Lower lobe of right lung (tissue), 2 donors: ENCODE measurements around the gene KRTAP19-3. TPM values are rescaled to one million over a fixed set of nuclear protein-coding genes. Genes with fewer than 3 reads are reported as not detected.

ENCODE experiments used
- ATAC-seq, 2 donors: fragments of 200-7000 bp; cut with Tn5 transposase; one replicate each; pipeline ENCODE4 v1.9.1; 2020 to 2022; ENCODE audit warnings: mild to moderate bottlenecking in 2 of 2, moderate library complexity in 2 of 2
- DNase-seq: peaks from one replicate; pipeline ENCODE4 v3.0.0-alpha.2; 2020
- H3K27ac ChIP-seq: fragments of 200-600 bp; one replicate; pipeline ENCODE4 v1.8.0; 2022
- H3K27me3 ChIP-seq: fragments of 200-600 bp; one replicate; pipeline ENCODE4 v1.8.0; 2022; ENCODE audit warnings: low read depth
- H3K36me3 ChIP-seq: fragments of 200-600 bp; one replicate; pipeline ENCODE4 v1.8.0; 2022; ENCODE audit warnings: mild to moderate bottlenecking
- H3K4me1 ChIP-seq: fragments of 200-600 bp; one replicate; pipeline ENCODE4 v1.8.0; 2022
- H3K4me3 ChIP-seq: fragments of 200-600 bp; one replicate; pipeline ENCODE4 v1.8.0; 2022; ENCODE audit warnings: mild to moderate bottlenecking
- H3K9me3 ChIP-seq: fragments of 200-600 bp; one replicate; pipeline ENCODE4 v1.8.0; 2022
- CTCF ChIP-seq: fragments of 200-600 bp; IDR thresholded peaks from one replicate; pipeline ENCODE4 v1.8.0; 2022; ENCODE audit warnings: antibody characterized with exemption, mild to moderate bottlenecking
- intact Hi-C: fragments of 100-400 bp; cut with DNase I; formaldehyde crosslinking; loops from one replicate; pipeline ENCODE4 v1.11.0; 2022
- total RNA-seq: library from RNA; stranded (reverse); fragmentation: NEBNext Ultra II Directional; extraction: Animal tissue kit (Norgen Biotek cat#: 25700); gene quantifications from one replicate; pipeline ENCODE4 v1.2.1, GENCODE V29; 2021
- donor health status: DM: no; HTN: yes; CAD: no; lungs with severe emphysema.

The KRTAP19-3 gene
- total RNA-seq, 1 donor from 2014 or later, result not detected

GRCh38 chr21:30447056-30447455, 44.8 kb downstream of the KRTAP19-3 start:
- no peaks in the 10 kb centered on the region for H3K36me3 ChIP-seq
- no peak for DNase-seq
- H3K27me3 ChIP-seq, result no peaks in the 10 kb centered on the region
- no peaks in the 10 kb centered on the region for H3K4me1 ChIP-seq
- no peak overlapping the region for H3K27ac ChIP-seq
- no peak overlapping the region for H3K4me3 ChIP-seq
- intact Hi-C loops, result no loop called here
- H3K9me3 ChIP-seq, result no peaks in the 10 kb centered on the region
- TF ChIP-seq CTCF, result no peak
- no peak for ATAC-seq

- no peaks in the 10 kb centered on the region for H3K27me3 ChIP-seq
- DNase-seq (no peak), ATAC-seq (no peak)
- no peaks in the 10 kb centered on the region for H3K9me3 ChIP-seq
- intact Hi-C loops, result no loop called here
- H3K36me3 ChIP-seq, result no peaks in the 10 kb centered on the region
- TF ChIP-seq CTCF, result no peak
- H3K27ac ChIP-seq, result no peak overlapping the region
- no peak overlapping the region for H3K4me3 ChIP-seq
- H3K4me1 ChIP-seq, result no peaks in the 10 kb centered on the region
Measured at GRCh38 chr21:30444204-30444603, 47.6 kb downstream of the KRTAP19-3 start.

- Histone ChIP-seq H3K4me1 (no peaks in the 10 kb centered on the region), H3K27ac (no peak overlapping the region), H3K4me3 (no peak overlapping the region), H3K27me3 (no peaks in the 10 kb centered on the region), H3K9me3 (no peaks in the 10 kb centered on the region), H3K36me3 (no peaks in the 10 kb centered on the region)
- TF ChIP-seq CTCF, result no peak
- DNase-seq (no peak), ATAC-seq (no peak)
- intact Hi-C loops, result no loop called here
Measured at GRCh38 chr21:30443226-30443625, 48.6 kb downstream of the KRTAP19-3 start.

Other genes starting within 250 kb of the KRTAP19-3 start
- gene KRTAP24-1, start 209.1 kb downstream of the KRTAP19-3 start, total RNA-seq, result not detected
- gene KRTAP25-1, start 202.5 kb downstream of the KRTAP19-3 start, total RNA-seq, result not detected
- gene KRTAP26-1, start 171.7 kb downstream of the KRTAP19-3 start, total RNA-seq, result not detected
- not detected for gene KRTAP27-1, start 154.3 kb downstream of the KRTAP19-3 start, total RNA-seq
- not detected for gene KRTAP23-1, start 143.4 kb downstream of the KRTAP19-3 start, total RNA-seq
- not detected for gene KRTAP13-2, start 119.7 kb downstream of the KRTAP19-3 start, total RNA-seq
- not detected for gene KRTAP13-1, start 96.0 kb downstream of the KRTAP19-3 start, total RNA-seq
- not detected for gene KRTAP13-3, start 66.1 kb downstream of the KRTAP19-3 start, total RNA-seq
- gene KRTAP13-4, start 61.8 kb downstream of the KRTAP19-3 start, total RNA-seq, result not detected
- gene KRTAP15-1, start 51.7 kb downstream of the KRTAP19-3 start, total RNA-seq, result not detected
- not detected for gene KRTAP19-1, start 11.6 kb downstream of the KRTAP19-3 start, total RNA-seq
- gene KRTAP19-2, start 4.6 kb downstream of the KRTAP19-3 start, total RNA-seq, result not detected
- gene KRTAP19-4, start 5.2 kb upstream of the KRTAP19-3 start, total RNA-seq, result not detected
- gene KRTAP19-5, start 10.1 kb upstream of the KRTAP19-3 start, total RNA-seq, result not detected
- not detected for gene KRTAP19-6, start 49.9 kb upstream of the KRTAP19-3 start, total RNA-seq
- gene KRTAP19-7, start 69.3 kb upstream of the KRTAP19-3 start, total RNA-seq, result not detected
- not detected for gene KRTAP22-2, start 98.4 kb upstream of the KRTAP19-3 start, total RNA-seq
- gene KRTAP6-3, start 100.4 kb upstream of the KRTAP19-3 start, total RNA-seq, result not detected
- gene KRTAP6-2, start 106.9 kb upstream of the KRTAP19-3 start, total RNA-seq, result not detected
- gene KRTAP22-1, start 109.1 kb upstream of the KRTAP19-3 start, total RNA-seq, result not detected
- gene KRTAP6-1, start 121.9 kb upstream of the KRTAP19-3 start, total RNA-seq, result not detected
- not detected for gene KRTAP20-1, start 124.4 kb upstream of the KRTAP19-3 start, total RNA-seq
- gene KRTAP20-4, start 128.6 kb upstream of the KRTAP19-3 start, total RNA-seq, result not detected
- gene KRTAP20-2, start 143.2 kb upstream of the KRTAP19-3 start, total RNA-seq, result not detected
- not detected for gene KRTAP20-3, start 150.9 kb upstream of the KRTAP19-3 start, total RNA-seq
- gene KRTAP21-3, start 226.8 kb upstream of the KRTAP19-3 start, total RNA-seq, result not detected